ENCODE results near the gene TRPM5.

TRPM5 gene

GRCh38 chr11:2401436-2401984 lies 42.8 kb downstream of the TRPM5 start:
- DNase-seq, result no peak

- DNase-seq, result no peak
These were observed 43.4 kb downstream of the TRPM5 start for GRCh38 chr11:2400762-2401435.

- DNase-seq, result peak; percentile 100
These were observed 44.1 kb downstream of the TRPM5 start, which contains the start of gene TSSC4 for GRCh38 chr11:2400069-2400761. Gene TSSC4, plus strand, starts transcription at chr11:2400750. Its CDS starts 1,884 bp downstream, at chr11:2402634.

GRCh38 chr11:2399488-2400068 lies 44.7 kb downstream of the TRPM5 start:
- DNase-seq, result no peak

- no peak for DNase-seq
These were observed 45.5 kb downstream of the TRPM5 start for GRCh38 chr11:2398664-2399355.

- DNase-seq, result no peak
These were observed 47.3 kb downstream of the TRPM5 start for GRCh38 chr11:2397005-2397404.

GRCh38 chr11:2396471-2396870 lies 47.8 kb downstream of the TRPM5 start:
- no peak for DNase-seq

- DNase-seq, result no peak
These were observed 48.5 kb downstream of the TRPM5 start for GRCh38 chr11:2395856-2396255.

GRCh38 chr11:2395211-2395730 lies 49.0 kb downstream of the TRPM5 start:
- no peak for DNase-seq

- DNase-seq, result no peak
These were observed 49.6 kb downstream of the TRPM5 start for GRCh38 chr11:2394818-2395105.
